Measurements from ENCODE around the gene FYN. TPM values are rescaled to one million over a fixed set of nuclear protein-coding genes. Genes with fewer than 3 reads are reported as not detected.

Gene FYN
- total RNA-seq, 1 donor = 106 TPM

DNA sequence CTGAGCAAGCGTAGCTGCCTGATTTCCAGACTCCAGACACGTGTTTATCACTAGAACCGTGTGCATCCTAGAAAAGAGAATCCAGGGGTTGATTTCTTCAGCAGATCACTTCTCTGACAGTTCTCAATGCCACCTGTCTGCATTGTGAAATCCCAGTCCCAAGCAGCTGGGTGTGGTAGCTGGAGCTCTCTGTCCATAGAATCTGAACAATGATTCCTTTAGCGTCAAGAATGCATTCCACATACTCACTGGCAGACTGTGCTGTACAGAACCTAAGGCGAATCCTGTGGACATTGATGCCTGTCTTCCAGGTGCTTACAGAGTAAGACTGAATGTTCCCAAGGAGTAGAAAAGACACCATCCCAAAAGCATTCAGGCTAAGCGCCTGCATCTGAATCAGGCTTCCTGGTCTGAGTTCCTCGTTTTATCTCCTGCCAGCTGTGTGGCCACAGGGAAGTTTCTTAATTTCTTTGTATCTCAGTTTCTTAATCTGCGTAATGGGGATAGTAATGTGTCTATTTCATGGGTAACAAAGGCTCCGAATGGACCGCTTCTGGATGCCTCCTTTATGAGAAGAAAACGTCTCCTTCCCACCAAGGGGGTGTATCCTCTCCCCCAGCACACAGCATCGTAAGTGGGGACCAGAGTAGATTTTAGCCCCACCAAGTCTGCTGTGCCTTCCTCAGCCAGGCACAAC lies 257.2 kb downstream of the FYN start:
- Histone ChIP-seq H3K36me3 (ENCODE audit: insufficient read depth, low read length) (no peaks in the 10 kb centered on the region), H3K9me3 (ENCODE audit: low read depth, low read length) (no peaks in the 10 kb centered on the region), H4K20me1 (ENCODE audit: insufficient read depth, low read length) (no peaks in the 10 kb centered on the region), H2AFZ (ENCODE audit: low read length) (no peak overlapping the region), H3K4me1 (ENCODE audit: insufficient read depth, low read length) (no peaks in the 10 kb centered on the region), H3K27ac (ENCODE audit: low read depth, low read length) (no peak overlapping the region), H3K79me2 (ENCODE audit: insufficient read depth, low read length) (no peaks in the 10 kb centered on the region), H3K27me3 (ENCODE audit: insufficient read depth, low read length) (no peaks in the 10 kb centered on the region), H3K4me3 (ENCODE audit: insufficient read depth, low read length) (no peak overlapping the region), H3K4me2 (ENCODE audit: insufficient read depth, low read length) (no peak overlapping the region)
- TF ChIP-seq CTCF (IDR thresholded peaks at IDR 0.05; ENCODE audit: extremely low read depth, low read depth, low read length) = no peak
- DNase-seq (ENCODE audit: insufficient read length, low spot score, missing footprints) = no peak

GRCh38 chr6:111614833-111615582 lies 258.2 kb downstream of the FYN start:
- Histone ChIP-seq H3K9me3 (ENCODE audit: low read depth, low read length) (no peaks in the 10 kb centered on the region), H3K27ac (ENCODE audit: low read depth, low read length) (no peak overlapping the region)
- DNase-seq (ENCODE audit: insufficient read length, low spot score, missing footprints) = no peak

DNA sequence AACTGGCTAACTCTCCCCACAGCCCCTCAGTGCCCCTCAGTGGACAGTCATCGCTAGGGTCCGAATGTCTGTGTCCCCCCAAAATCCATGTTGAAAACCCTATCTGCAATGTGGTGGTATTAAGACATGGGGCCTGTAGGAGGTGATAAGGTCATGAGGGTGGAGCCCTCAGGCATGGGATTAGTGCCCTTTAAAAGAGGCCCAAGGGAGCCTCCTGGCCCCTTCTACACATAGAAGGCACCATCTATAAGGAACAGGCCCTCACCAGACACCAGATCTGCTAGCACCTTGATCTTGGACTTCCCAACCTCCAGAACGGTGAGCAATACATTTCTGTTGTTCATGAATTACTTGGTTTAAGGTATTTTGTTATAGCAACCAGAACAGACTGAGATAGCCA lies 260.9 kb downstream of the FYN start:
- Histone ChIP-seq H4K20me1 (ENCODE audit: insufficient read depth, low read length) (no peaks in the 10 kb centered on the region), H3K27ac (ENCODE audit: low read depth, low read length) (no peak overlapping the region), H3K4me3 (ENCODE audit: insufficient read depth, low read length) (no peak overlapping the region), H3K27me3 (ENCODE audit: insufficient read depth, low read length) (no peaks in the 10 kb centered on the region), H3K4me1 (ENCODE audit: insufficient read depth, low read length) (no peaks in the 10 kb centered on the region), H3K4me2 (ENCODE audit: insufficient read depth, low read length) (no peak overlapping the region), H2AFZ (ENCODE audit: low read length) (no peak overlapping the region), H3K9me3 (ENCODE audit: low read depth, low read length) (no peaks in the 10 kb centered on the region), H3K79me2 (ENCODE audit: insufficient read depth, low read length) (no peaks in the 10 kb centered on the region), H3K36me3 (ENCODE audit: insufficient read depth, low read length) (no peaks in the 10 kb centered on the region)
- DNase-seq (ENCODE audit: insufficient read length, low spot score, missing footprints) = no peak
- no peak for TF ChIP-seq CTCF (IDR thresholded peaks at IDR 0.05; ENCODE audit: extremely low read depth, low read depth, low read length)

More at GRCh38 chr6:111614833-111615582, 258.2 kb downstream of the FYN start:
- Histone ChIP-seq H3K4me2 (ENCODE audit: insufficient read depth, low read length) (no peak overlapping the region), H3K27me3 (ENCODE audit: insufficient read depth, low read length) (no peaks in the 10 kb centered on the region), H2AFZ (ENCODE audit: low read length) (no peak overlapping the region), H3K36me3 (ENCODE audit: insufficient read depth, low read length) (no peaks in the 10 kb centered on the region), H3K79me2 (ENCODE audit: insufficient read depth, low read length) (no peaks in the 10 kb centered on the region), H3K4me1 (ENCODE audit: insufficient read depth, low read length) (no peaks in the 10 kb centered on the region), H4K20me1 (ENCODE audit: insufficient read depth, low read length) (no peaks in the 10 kb centered on the region), H3K4me3 (ENCODE audit: insufficient read depth, low read length) (no peak overlapping the region)
- no peak for TF ChIP-seq CTCF (IDR thresholded peaks at IDR 0.05; ENCODE audit: extremely low read depth, low read depth, low read length)

DNA sequence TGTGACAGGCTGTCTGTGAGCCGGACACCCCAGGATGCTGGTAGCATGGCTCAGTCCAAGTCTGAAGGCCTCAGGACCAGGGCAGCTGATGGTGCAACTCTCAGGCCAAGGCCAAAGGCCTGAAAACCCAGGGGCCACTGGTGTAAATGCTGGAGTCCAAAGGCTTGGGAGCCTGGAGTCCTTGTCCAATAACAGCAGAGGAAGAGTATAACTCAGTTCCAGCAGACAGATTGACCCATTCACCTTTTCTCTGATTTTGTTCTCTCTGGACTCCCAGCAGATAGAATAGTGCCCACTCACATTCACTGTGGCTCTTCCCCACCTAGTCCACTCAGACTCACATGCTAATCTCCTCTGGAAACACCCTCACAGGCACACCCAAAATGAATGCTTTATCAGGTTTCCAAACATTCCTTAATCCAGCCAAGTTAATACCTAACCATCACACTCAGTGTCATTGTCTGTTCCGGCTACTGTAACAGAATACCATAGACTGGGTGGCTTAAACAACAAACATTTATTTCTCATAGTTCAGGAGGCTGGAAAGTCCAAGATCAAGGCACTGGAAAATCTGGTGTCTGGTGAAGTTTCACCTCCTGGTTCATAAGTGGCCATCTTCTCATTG lies 262.6 kb downstream of the FYN start:
- no peak overlapping the region for H3K4me2 ChIP-seq (ENCODE audit: insufficient read depth, low read length)

More for the DNA sequence above, 262.6 kb downstream of the FYN start:
- Histone ChIP-seq H2AFZ (ENCODE audit: low read length) (no peak overlapping the region), H3K4me3 (ENCODE audit: insufficient read depth, low read length) (no peak overlapping the region), H3K4me1 (ENCODE audit: insufficient read depth, low read length) (no peaks in the 10 kb centered on the region), H3K36me3 (ENCODE audit: insufficient read depth, low read length) (no peaks in the 10 kb centered on the region), H3K27me3 (ENCODE audit: insufficient read depth, low read length) (no peaks in the 10 kb centered on the region), H4K20me1 (ENCODE audit: insufficient read depth, low read length) (no peaks in the 10 kb centered on the region), H3K9me3 (ENCODE audit: low read depth, low read length) (no peaks in the 10 kb centered on the region), H3K27ac (ENCODE audit: low read depth, low read length) (no peak overlapping the region), H3K79me2 (ENCODE audit: insufficient read depth, low read length) (no peaks in the 10 kb centered on the region)
- TF ChIP-seq CTCF (IDR thresholded peaks at IDR 0.05; ENCODE audit: extremely low read depth, low read depth, low read length) = no peak
- no peak for DNase-seq (ENCODE audit: insufficient read length, low spot score, missing footprints)
